Measurements from ENCODE around the gene EPHB2. TPM values are rescaled to one million over a fixed set of nuclear protein-coding genes. Genes with fewer than 3 reads are reported as not detected.

Gene EPHB2
- polyA plus RNA-seq, 1 donor from 2014 or later: 22.8 TPM

- no peak overlapping the region for H3K4me3 ChIP-seq (ENCODE audit: low read length)
- no peaks in the 10 kb centered on the region for H3K27me3 ChIP-seq (ENCODE audit: insufficient read depth, low read depth, low read length)
- no peaks in the 10 kb centered on the region for H4K20me1 ChIP-seq (ENCODE audit: insufficient read depth)
- TF ChIP-seq MXI1 (conservative IDR thresholded peaks at IDR 0.05; ENCODE audit: poor library complexity, severe bottlenecking): no peak
- no peak for TF ChIP-seq POLR2AphosphoS5 (IDR thresholded peaks at IDR 0.05)
- TF ChIP-seq SMC3 (conservative IDR thresholded peaks at IDR 0.05; ENCODE audit: poor library complexity): no peak
- TF ChIP-seq TAF1 (IDR thresholded peaks at IDR 0.05; ENCODE audit: low read depth): no peak
- no peak for TF ChIP-seq EP300 (conservative IDR thresholded peaks at IDR 0.05; ENCODE audit: poor library complexity, severe bottlenecking)
- TF ChIP-seq RAD21 (conservative IDR thresholded peaks at IDR 0.05): no peak
- TF ChIP-seq, protein P1, sequence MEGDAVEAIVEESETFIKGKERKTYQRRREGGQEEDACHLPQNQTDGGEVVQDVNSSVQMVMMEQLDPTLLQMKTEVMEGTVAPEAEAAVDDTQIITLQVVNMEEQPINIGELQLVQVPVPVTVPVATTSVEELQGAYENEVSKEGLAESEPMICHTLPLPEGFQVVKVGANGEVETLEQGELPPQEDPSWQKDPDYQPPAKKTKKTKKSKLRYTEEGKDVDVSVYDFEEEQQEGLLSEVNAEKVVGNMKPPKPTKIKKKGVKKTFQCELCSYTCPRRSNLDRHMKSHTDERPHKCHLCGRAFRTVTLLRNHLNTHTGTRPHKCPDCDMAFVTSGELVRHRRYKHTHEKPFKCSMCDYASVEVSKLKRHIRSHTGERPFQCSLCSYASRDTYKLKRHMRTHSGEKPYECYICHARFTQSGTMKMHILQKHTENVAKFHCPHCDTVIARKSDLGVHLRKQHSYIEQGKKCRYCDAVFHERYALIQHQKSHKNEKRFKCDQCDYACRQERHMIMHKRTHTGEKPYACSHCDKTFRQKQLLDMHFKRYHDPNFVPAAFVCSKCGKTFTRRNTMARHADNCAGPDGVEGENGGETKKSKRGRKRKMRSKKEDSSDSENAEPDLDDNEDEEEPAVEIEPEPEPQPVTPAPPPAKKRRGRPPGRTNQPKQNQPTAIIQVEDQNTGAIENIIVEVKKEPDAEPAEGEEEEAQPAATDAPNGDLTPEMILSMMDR (IDR thresholded peaks at IDR 0.05; ENCODE audit: poor library complexity, severe bottlenecking): no peak
- no peak for TF ChIP-seq EZH2 (IDR thresholded peaks at IDR 0.05; ENCODE audit: borderline replicate concordance, insufficient read depth, low read length, poor library complexity, severe bottlenecking)
- TF ChIP-seq, protein P2, sequence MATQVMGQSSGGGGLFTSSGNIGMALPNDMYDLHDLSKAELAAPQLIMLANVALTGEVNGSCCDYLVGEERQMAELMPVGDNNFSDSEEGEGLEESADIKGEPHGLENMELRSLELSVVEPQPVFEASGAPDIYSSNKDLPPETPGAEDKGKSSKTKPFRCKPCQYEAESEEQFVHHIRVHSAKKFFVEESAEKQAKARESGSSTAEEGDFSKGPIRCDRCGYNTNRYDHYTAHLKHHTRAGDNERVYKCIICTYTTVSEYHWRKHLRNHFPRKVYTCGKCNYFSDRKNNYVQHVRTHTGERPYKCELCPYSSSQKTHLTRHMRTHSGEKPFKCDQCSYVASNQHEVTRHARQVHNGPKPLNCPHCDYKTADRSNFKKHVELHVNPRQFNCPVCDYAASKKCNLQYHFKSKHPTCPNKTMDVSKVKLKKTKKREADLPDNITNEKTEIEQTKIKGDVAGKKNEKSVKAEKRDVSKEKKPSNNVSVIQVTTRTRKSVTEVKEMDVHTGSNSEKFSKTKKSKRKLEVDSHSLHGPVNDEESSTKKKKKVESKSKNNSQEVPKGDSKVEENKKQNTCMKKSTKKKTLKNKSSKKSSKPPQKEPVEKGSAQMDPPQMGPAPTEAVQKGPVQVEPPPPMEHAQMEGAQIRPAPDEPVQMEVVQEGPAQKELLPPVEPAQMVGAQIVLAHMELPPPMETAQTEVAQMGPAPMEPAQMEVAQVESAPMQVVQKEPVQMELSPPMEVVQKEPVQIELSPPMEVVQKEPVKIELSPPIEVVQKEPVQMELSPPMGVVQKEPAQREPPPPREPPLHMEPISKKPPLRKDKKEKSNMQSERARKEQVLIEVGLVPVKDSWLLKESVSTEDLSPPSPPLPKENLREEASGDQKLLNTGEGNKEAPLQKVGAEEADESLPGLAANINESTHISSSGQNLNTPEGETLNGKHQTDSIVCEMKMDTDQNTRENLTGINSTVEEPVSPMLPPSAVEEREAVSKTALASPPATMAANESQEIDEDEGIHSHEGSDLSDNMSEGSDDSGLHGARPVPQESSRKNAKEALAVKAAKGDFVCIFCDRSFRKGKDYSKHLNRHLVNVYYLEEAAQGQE (IDR thresholded peaks at IDR 0.05; ENCODE audit: borderline replicate concordance): no peak
- no peaks in the 10 kb centered on the region for H3F3A ChIP-seq (ENCODE audit: insufficient read depth, low read length, poor library complexity, severe bottlenecking)
- H3K9me2 ChIP-seq (ENCODE audit: insufficient read depth, low read length): no peaks in the 10 kb centered on the region
- H3K79me2 ChIP-seq (replicated peaks; ENCODE audit: insufficient read depth, low read length): no peaks in the 10 kb centered on the region
- no peak overlapping the region for H3K27ac ChIP-seq (ENCODE audit: low read length)
- peaks cover 12% of the 10 kb centered on the region for H3K36me3 ChIP-seq (ENCODE audit: insufficient read depth, low read length)
- no peak overlapping the region for H3K9ac ChIP-seq (ENCODE audit: low read length)
- no peak overlapping the region for H3K4me2 ChIP-seq (ENCODE audit: low read length)
- no peak overlapping the region for H2AFZ ChIP-seq (ENCODE audit: low read depth, low read length)
- no peaks in the 10 kb centered on the region for H3K9me3 ChIP-seq (ENCODE audit: low read length)
Observed at GRCh38 chr1:22872981-22873664, 162.5 kb downstream of the EPHB2 start.

DNA sequence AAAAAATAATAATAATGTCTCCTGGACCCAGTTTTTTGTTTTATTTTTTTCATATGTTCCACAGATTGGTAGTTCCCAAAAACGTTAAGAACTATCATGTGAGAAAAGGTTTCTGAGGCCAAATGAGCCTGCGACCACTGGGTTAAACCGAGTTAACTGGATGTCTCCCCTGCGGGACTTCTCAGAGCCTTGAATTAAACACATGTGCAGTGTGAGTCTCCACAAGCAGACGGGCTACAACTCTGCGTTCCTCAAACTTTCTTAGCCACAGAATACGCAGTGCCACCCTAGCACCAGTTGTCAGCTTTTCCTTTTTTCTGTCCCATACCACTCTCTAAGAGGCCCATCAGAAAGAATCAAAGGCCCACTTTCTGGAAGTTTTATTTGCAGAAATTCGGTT lies 164.1 kb downstream of the EPHB2 start:
- Histone ChIP-seq H3K27me3 (ENCODE audit: insufficient read depth, low read depth, low read length) (no peaks in the 10 kb centered on the region), H3K9ac (ENCODE audit: low read length) (no peak overlapping the region), H3K4me3 (ENCODE audit: low read length) (no peak overlapping the region), H4K20me1 (ENCODE audit: insufficient read depth) (no peaks in the 10 kb centered on the region), H3K9me2 (ENCODE audit: insufficient read depth, low read length) (no peaks in the 10 kb centered on the region), H2AFZ (ENCODE audit: low read depth, low read length) (no peak overlapping the region), H3K27ac (ENCODE audit: low read length) (no peak overlapping the region), H3F3A (ENCODE audit: insufficient read depth, low read length, poor library complexity, severe bottlenecking) (no peaks in the 10 kb centered on the region), H3K9me3 (ENCODE audit: low read length) (no peaks in the 10 kb centered on the region), H3K79me2 (replicated peaks; ENCODE audit: insufficient read depth, low read length) (no peaks in the 10 kb centered on the region), H3K4me2 (ENCODE audit: low read length) (no peak overlapping the region), H3K36me3 (ENCODE audit: insufficient read depth, low read length) (peaks cover 12% of the 10 kb centered on the region)
- no peak for TF ChIP-seq EZH2 (IDR thresholded peaks at IDR 0.05; ENCODE audit: borderline replicate concordance, insufficient read depth, low read length, poor library complexity, severe bottlenecking)
- TF ChIP-seq SMC3 (conservative IDR thresholded peaks at IDR 0.05; ENCODE audit: poor library complexity): no peak
- no peak for TF ChIP-seq TAF1 (IDR thresholded peaks at IDR 0.05; ENCODE audit: low read depth)
- TF ChIP-seq RAD21 (conservative IDR thresholded peaks at IDR 0.05): no peak
- no peak for TF ChIP-seq MXI1 (conservative IDR thresholded peaks at IDR 0.05; ENCODE audit: poor library complexity, severe bottlenecking)
- TF ChIP-seq, protein P2 (IDR thresholded peaks at IDR 0.05; ENCODE audit: borderline replicate concordance): no peak
- TF ChIP-seq, protein P1 (IDR thresholded peaks at IDR 0.05; ENCODE audit: poor library complexity, severe bottlenecking): no peak
- no peak for TF ChIP-seq EP300 (conservative IDR thresholded peaks at IDR 0.05; ENCODE audit: poor library complexity, severe bottlenecking)
- TF ChIP-seq POLR2AphosphoS5 (IDR thresholded peaks at IDR 0.05): no peak
